Measurements from ENCODE around the gene AFF1.

GRCh38 chr4:87029356-87029755 lies 94.5 kb downstream of the AFF1 start:
- TF ChIP-seq CTCF (IDR thresholded peaks at IDR 0.05; ENCODE audit: insufficient read depth, low read length, poor library complexity, severe bottlenecking), result no peak
- no peak for TF ChIP-seq EZH2phosphoT487 (conservative IDR thresholded peaks at IDR 0.05; ENCODE audit: low read length)
